MCF 10A (cell line): ENCODE results near the gene FOXK1. TPM values are rescaled to one million over a fixed set of nuclear protein-coding genes. Genes with fewer than 3 reads are reported as not detected.

ENCODE experiments used
- BruUV-seq: library from RNA; stranded (reverse); fragments of 400-500 nt; replicated peaks from 2 replicates; lab custom pipeline; 2021; lab: Mats Ljungman, UMichigan
- CTCF ChIA-PET: fragments of 300-600 bp; sonication (Branson Sonifier 250); formaldehyde crosslinking; extraction: SDS; loops from one replicate; lab custom pipeline; 2021; ENCODE audit warnings: antibody characterized with exemption, inconsistent platforms; lab: Yijun Ruan, JAX
- POLR2A ChIA-PET: fragments of 300-600, 350-650 bp; sonication (Branson Sonifier 250); formaldehyde crosslinking; extraction: SDS; loops from one replicate; lab custom pipeline; 2020; ENCODE audit warnings: antibody characterized with exemption, inconsistent platforms; lab: Yijun Ruan, JAX
- DNase-seq: peaks from one replicate; pipeline ENCODE4 v3.0.0-alpha.2; 2018; ENCODE audit not compliant: unreplicated experiment
- H3K27ac Mint-ChIP-seq: one replicate; pipeline ENCODE4 v1.8.0; 2022; ENCODE audit warnings: mild to moderate bottlenecking, low read depth, mixed read lengths; ENCODE audit not compliant: unreplicated experiment
- H3K27me3 Mint-ChIP-seq: one replicate; pipeline ENCODE4 v1.8.0; 2022; ENCODE audit warnings: mixed read lengths; ENCODE audit not compliant: insufficient read depth, unreplicated experiment
- H3K36me3 Mint-ChIP-seq: one replicate; pipeline ENCODE4 v1.8.0; 2022; ENCODE audit warnings: mild to moderate bottlenecking, moderate library complexity, mixed read lengths; ENCODE audit not compliant: insufficient read depth, unreplicated experiment
- H3K4me1 Mint-ChIP-seq: one replicate; pipeline ENCODE4 v1.8.0; 2022; ENCODE audit warnings: mixed read lengths; ENCODE audit not compliant: insufficient read depth, unreplicated experiment
- H3K4me3 Mint-ChIP-seq: one replicate; pipeline ENCODE4 v1.8.0; 2022; ENCODE audit warnings: mild to moderate bottlenecking, moderate library complexity, mixed read lengths; ENCODE audit not compliant: unreplicated experiment
- H3K9me3 Mint-ChIP-seq: one replicate; pipeline ENCODE4 v1.8.0; 2022; ENCODE audit warnings: mixed read lengths; ENCODE audit not compliant: unreplicated experiment
- intact Hi-C: fragments of 100-400 bp; cut with micrococcal nuclease; formaldehyde crosslinking; loops from 2 replicates; pipeline ENCODE4 v1.14.1; 2022
- total RNA-seq: library from RNA; stranded (reverse); gene quantifications from 2 replicates; pipeline ENCODE4 v1.2.3, GENCODE V29; 2022
- TF ChIP-seq, protein P1 (sequence below): fragments of 200-600 bp; IDR thresholded peaks from one replicate; pipeline ENCODE4 v1.8.0; 2022; ENCODE audit warnings: antibody characterized with exemption, mild to moderate bottlenecking; ENCODE audit not compliant: unreplicated experiment

Gene FOXK1
- total RNA-seq, 1 experiment from 2014 or later, result 37.7 TPM

GRCh38 chr7:4814433-4814832 is 132.3 kb downstream of the FOXK1 start:
- TF ChIP-seq, protein P1, sequence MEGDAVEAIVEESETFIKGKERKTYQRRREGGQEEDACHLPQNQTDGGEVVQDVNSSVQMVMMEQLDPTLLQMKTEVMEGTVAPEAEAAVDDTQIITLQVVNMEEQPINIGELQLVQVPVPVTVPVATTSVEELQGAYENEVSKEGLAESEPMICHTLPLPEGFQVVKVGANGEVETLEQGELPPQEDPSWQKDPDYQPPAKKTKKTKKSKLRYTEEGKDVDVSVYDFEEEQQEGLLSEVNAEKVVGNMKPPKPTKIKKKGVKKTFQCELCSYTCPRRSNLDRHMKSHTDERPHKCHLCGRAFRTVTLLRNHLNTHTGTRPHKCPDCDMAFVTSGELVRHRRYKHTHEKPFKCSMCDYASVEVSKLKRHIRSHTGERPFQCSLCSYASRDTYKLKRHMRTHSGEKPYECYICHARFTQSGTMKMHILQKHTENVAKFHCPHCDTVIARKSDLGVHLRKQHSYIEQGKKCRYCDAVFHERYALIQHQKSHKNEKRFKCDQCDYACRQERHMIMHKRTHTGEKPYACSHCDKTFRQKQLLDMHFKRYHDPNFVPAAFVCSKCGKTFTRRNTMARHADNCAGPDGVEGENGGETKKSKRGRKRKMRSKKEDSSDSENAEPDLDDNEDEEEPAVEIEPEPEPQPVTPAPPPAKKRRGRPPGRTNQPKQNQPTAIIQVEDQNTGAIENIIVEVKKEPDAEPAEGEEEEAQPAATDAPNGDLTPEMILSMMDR, result no peak
- ChIA-PET CTCF (no interaction called here), POLR2A (no interaction called here)
- no TSS peak for BruUV-seq
- Mint-ChIP-seq H3K36me3 (no peaks in the 10 kb centered on the region), H3K9me3 (peaks cover 10% of the 10 kb centered on the region), H3K27me3 (no peaks in the 10 kb centered on the region), H3K4me3 (no peak overlapping the region), H3K4me1 (no peaks in the 10 kb centered on the region), H3K27ac (no peak overlapping the region)
- no peak for DNase-seq
- intact Hi-C loops, result no loop called here

DNA sequence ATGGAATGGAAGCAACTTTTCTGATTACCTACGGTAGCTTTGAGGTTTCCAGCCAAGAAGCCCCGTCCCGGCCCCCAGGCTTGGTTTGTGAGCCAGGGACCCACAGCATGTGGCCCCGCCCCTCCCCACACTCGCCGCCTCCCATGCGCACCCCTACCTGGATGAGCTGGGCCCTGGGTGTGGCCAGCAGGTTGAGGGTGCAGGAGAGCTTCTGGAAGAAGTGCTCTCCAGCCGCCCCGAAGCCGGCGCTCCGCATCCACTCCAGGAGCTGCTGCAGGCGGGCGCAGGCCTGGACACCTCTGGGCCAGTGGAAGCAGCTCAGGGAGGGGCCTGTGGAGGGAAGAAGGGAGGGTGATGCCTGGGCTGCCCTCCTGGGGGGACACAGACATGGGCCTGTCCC is 133.0 kb downstream of the FOXK1 start:
- no peak for DNase-seq
- ChIA-PET CTCF (interaction anchor here (0.6 to 1.2 kb wide), 2 partner anchors 15 to 206 kb away, joined by 4 read pairs; no protein-coding TSS in a partner anchor), POLR2A (no interaction called here)
- Mint-ChIP-seq H3K4me1 (no peaks in the 10 kb centered on the region), H3K4me3 (no peak overlapping the region), H3K36me3 (no peaks in the 10 kb centered on the region), H3K9me3 (peaks cover 10% of the 10 kb centered on the region), H3K27ac (no peak overlapping the region), H3K27me3 (no peaks in the 10 kb centered on the region)
- intact Hi-C loops, result no loop called here
- no TSS peak for BruUV-seq
- TF ChIP-seq, protein P1, result no peak

GRCh38 chr7:4815609-4816418 is 133.7 kb downstream of the FOXK1 start:
- DNase-seq, result no peak
- Mint-ChIP-seq H3K9me3 (peaks cover 10% of the 10 kb centered on the region), H3K4me3 (no peak overlapping the region), H3K36me3 (no peaks in the 10 kb centered on the region), H3K4me1 (no peaks in the 10 kb centered on the region), H3K27ac (no peak overlapping the region), H3K27me3 (no peaks in the 10 kb centered on the region)
- BruUV-seq, result no TSS peak
- ChIA-PET POLR2A (interaction anchor here (1.6 kb wide), 1 partner anchor 41 kb away, joined by 5 read pairs; the partner anchor contains the start of gene AP5Z1), CTCF (interaction anchor here (1.2 kb wide), 1 partner anchor 15 kb away, joined by 4 read pairs; no protein-coding TSS in a partner anchor)
- TF ChIP-seq, protein P1, result no peak
- intact Hi-C loops, result no loop called here

GRCh38 chr7:4816419-4817080 is 134.5 kb downstream of the FOXK1 start:
- no peak overlapping the region for H3K27ac Mint-ChIP-seq
- intact Hi-C loops, result no loop called here
- peaks cover 10% of the 10 kb centered on the region for H3K9me3 Mint-ChIP-seq
- H3K4me1 Mint-ChIP-seq, result no peaks in the 10 kb centered on the region
- no peak for DNase-seq
- H3K36me3 Mint-ChIP-seq, result no peaks in the 10 kb centered on the region
- POLR2A ChIA-PET, result interaction anchor here (1.6 kb wide), 1 partner anchor 41 kb away, joined by 5 read pairs; the partner anchor contains the start of gene AP5Z1
- TF ChIP-seq, protein P1, result no peak
- H3K27me3 Mint-ChIP-seq, result no peaks in the 10 kb centered on the region
- CTCF ChIA-PET, result interaction anchor here (0.6 to 1.1 kb wide), 3 partner anchors 30 to 270 kb away, joined by 3 to 4 read pairs (median 3); no protein-coding TSS in a partner anchor
- no peak overlapping the region for H3K4me3 Mint-ChIP-seq
- BruUV-seq, result no TSS peak
